ENCODE results near the gene SLC8A1.

Gene SLC8A1

DNA sequence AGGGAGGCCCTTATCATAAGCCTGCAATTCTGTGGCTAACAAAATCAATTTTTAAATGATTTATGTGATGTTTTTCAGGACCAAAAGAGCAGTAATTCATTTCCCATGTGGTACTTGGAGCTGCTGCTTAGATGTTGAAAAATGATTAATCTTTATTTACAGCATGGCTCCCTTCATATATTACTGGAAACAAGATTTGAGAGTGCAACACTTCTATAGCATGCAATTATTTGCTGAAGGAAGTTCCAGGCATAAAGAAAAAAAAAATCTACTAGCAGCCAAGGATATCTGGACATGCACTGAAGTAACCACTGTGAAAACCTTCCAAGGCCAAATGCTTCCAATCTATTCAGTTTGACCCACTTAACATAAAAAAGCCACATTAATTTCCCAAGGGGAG lies 186.3 kb downstream of the SLC8A1 start:
- TF ChIP-seq EZH2 (IDR thresholded peaks at IDR 0.05; ENCODE audit: borderline replicate concordance, low read depth, low read length, severe bottlenecking) = no peak
- TF ChIP-seq, protein P1, sequence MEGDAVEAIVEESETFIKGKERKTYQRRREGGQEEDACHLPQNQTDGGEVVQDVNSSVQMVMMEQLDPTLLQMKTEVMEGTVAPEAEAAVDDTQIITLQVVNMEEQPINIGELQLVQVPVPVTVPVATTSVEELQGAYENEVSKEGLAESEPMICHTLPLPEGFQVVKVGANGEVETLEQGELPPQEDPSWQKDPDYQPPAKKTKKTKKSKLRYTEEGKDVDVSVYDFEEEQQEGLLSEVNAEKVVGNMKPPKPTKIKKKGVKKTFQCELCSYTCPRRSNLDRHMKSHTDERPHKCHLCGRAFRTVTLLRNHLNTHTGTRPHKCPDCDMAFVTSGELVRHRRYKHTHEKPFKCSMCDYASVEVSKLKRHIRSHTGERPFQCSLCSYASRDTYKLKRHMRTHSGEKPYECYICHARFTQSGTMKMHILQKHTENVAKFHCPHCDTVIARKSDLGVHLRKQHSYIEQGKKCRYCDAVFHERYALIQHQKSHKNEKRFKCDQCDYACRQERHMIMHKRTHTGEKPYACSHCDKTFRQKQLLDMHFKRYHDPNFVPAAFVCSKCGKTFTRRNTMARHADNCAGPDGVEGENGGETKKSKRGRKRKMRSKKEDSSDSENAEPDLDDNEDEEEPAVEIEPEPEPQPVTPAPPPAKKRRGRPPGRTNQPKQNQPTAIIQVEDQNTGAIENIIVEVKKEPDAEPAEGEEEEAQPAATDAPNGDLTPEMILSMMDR (IDR thresholded peaks at IDR 0.05; ENCODE audit: borderline replicate concordance, extremely low read depth, low read length, poor library complexity, severe bottlenecking) = no peak
- no peaks in the 10 kb centered on the region for H3K27me3 ChIP-seq (ENCODE audit: insufficient read depth, low read length, poor library complexity)
- ATAC-seq (ENCODE audit: insufficient read depth, low read depth) (no peak), DNase-seq (no peak)
- peaks cover 3% of the 10 kb centered on the region; the same call in 1 of the 2 replicates for H3K36me3 ChIP-seq (ENCODE audit: insufficient read depth, low read length)
- no peaks in the 10 kb centered on the region for H3K79me2 ChIP-seq (ENCODE audit: insufficient read depth, low read length)
- no peak overlapping the region for H3K27ac ChIP-seq (ENCODE audit: low read length)
- no peak overlapping the region for H3K9ac ChIP-seq (ENCODE audit: low read depth, low read length)
- no peaks in the 10 kb centered on the region for H3K9me3 ChIP-seq (ENCODE audit: insufficient read depth, low read length, severe bottlenecking)
- H4K20me1 ChIP-seq (ENCODE audit: insufficient read depth, low read length) = no peaks in the 10 kb centered on the region
- no peak overlapping the region for H2AFZ ChIP-seq (ENCODE audit: low read depth, low read length)
- H3K4me2 ChIP-seq (ENCODE audit: insufficient read depth, low read length) = no peak overlapping the region
- no peaks in the 10 kb centered on the region for H3K4me1 ChIP-seq (ENCODE audit: insufficient read depth, low read length)
- H3K4me3 ChIP-seq (ENCODE audit: low read depth in 1 of 2, low read length in 2 of 2) = no peak overlapping the region

DNA sequence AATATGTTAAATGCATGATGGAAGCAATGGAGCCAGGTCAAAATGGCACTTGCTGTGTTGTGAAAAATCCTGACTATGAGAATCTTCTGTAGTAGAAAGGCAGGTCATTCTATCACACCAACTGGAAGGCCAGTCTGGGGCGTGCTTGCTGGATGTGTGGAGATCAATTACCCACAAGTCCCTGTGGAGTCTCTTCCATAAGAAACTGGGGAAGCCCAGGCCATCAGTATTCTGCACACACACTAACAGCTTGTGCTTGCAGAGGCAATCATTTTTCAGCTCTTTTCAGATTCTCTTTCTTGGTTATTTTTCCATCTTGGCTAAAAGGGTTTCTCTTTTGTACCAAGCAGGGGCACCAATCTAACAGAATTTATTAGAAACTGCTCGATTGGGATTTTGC lies 190.8 kb downstream of the SLC8A1 start:
- no peak for ATAC-seq (ENCODE audit: insufficient read depth, low read depth)
- Histone ChIP-seq H3K9ac (ENCODE audit: low read depth, low read length) (no peak overlapping the region), H3K36me3 (ENCODE audit: insufficient read depth, low read length) (peaks cover 3% of the 10 kb centered on the region; the same call in 1 of the 2 replicates), H2AFZ (ENCODE audit: low read depth, low read length) (no peak overlapping the region), H3K27ac (ENCODE audit: low read length) (no peak overlapping the region), H3K27me3 (ENCODE audit: insufficient read depth, low read length, poor library complexity) (no peaks in the 10 kb centered on the region), H3K4me3 (ENCODE audit: low read depth in 1 of 2, low read length in 2 of 2) (no peak overlapping the region), H3K4me1 (ENCODE audit: insufficient read depth, low read length) (no peaks in the 10 kb centered on the region), H3K9me3 (ENCODE audit: insufficient read depth, low read length, severe bottlenecking) (no peaks in the 10 kb centered on the region), H3K4me2 (ENCODE audit: insufficient read depth, low read length) (no peak overlapping the region), H4K20me1 (ENCODE audit: insufficient read depth, low read length) (no peaks in the 10 kb centered on the region), H3K79me2 (ENCODE audit: insufficient read depth, low read length) (no peaks in the 10 kb centered on the region)
- no peak for TF ChIP-seq EZH2 (IDR thresholded peaks at IDR 0.05; ENCODE audit: borderline replicate concordance, low read depth, low read length, severe bottlenecking)
- TF ChIP-seq, protein P1 (IDR thresholded peaks at IDR 0.05; ENCODE audit: borderline replicate concordance, extremely low read depth, low read length, poor library complexity, severe bottlenecking) = no peak
- no peak for DNase-seq

DNA sequence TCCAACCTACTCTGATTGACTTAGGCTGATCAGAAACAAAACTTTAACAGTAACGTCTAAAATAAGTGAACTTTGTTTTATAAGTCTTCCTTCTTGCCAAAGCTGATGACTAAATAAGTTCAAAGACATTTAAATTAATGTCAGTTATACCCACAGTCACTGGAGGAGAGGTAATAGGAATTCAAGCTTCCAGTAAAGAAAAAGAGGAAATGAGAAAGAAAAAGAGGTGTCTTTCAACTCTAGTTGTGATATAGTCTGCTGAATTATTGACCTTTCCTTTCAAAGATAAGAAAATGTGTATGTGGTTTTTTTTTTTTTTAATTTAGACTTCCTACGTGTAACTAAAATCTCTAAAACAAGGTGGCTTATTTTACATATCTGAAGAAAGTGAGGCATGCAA lies 191.5 kb downstream of the SLC8A1 start:
- no peaks in the 10 kb centered on the region for H3K9me3 ChIP-seq (ENCODE audit: insufficient read depth, low read length, severe bottlenecking)
- H3K4me3 ChIP-seq (ENCODE audit: low read depth in 1 of 2, low read length in 2 of 2) = no peak overlapping the region
- no peak overlapping the region for H3K9ac ChIP-seq (ENCODE audit: low read depth, low read length)
- no peaks in the 10 kb centered on the region for H3K27me3 ChIP-seq (ENCODE audit: insufficient read depth, low read length, poor library complexity)
- DNase-seq (no peak), ATAC-seq (ENCODE audit: insufficient read depth, low read depth) (no peak)
- H3K27ac ChIP-seq (ENCODE audit: low read length) = no peak overlapping the region
- H3K4me1 ChIP-seq (ENCODE audit: insufficient read depth, low read length) = no peaks in the 10 kb centered on the region
- H3K4me2 ChIP-seq (ENCODE audit: insufficient read depth, low read length) = no peak overlapping the region
- no peaks in the 10 kb centered on the region for H3K79me2 ChIP-seq (ENCODE audit: insufficient read depth, low read length)
- no peak for TF ChIP-seq EZH2 (IDR thresholded peaks at IDR 0.05; ENCODE audit: borderline replicate concordance, low read depth, low read length, severe bottlenecking)
- TF ChIP-seq, protein P1 (IDR thresholded peaks at IDR 0.05; ENCODE audit: borderline replicate concordance, extremely low read depth, low read length, poor library complexity, severe bottlenecking) = no peak
- no peaks in the 10 kb centered on the region for H4K20me1 ChIP-seq (ENCODE audit: insufficient read depth, low read length)
- H2AFZ ChIP-seq (ENCODE audit: low read depth, low read length) = no peak overlapping the region
- H3K36me3 ChIP-seq (ENCODE audit: insufficient read depth, low read length) = peaks cover 3% of the 10 kb centered on the region; the same call in 1 of the 2 replicates

DNA sequence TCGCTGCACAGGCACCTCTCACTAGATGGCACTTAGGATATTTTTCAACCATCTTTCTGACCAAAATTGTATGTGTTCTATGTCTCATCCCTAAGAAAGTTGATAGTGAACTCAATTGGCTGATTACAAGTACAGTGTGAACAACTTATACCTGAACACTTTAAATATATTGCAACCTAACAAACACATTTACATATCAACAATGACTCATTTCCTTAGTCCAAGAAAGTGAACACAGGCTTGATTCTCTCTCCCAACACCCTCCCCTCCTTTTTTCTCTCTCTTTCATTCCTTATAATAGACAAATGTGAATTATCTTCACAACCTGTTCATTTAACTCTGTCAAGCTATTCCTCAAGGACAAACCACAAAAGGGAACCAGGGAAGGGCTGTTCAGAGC lies 192.0 kb downstream of the SLC8A1 start:
- no peak for DNase-seq
- no peak overlapping the region for H3K4me3 ChIP-seq (ENCODE audit: low read depth in 1 of 2, low read length in 2 of 2)
- no peak overlapping the region for H2AFZ ChIP-seq (ENCODE audit: low read depth, low read length)
- peaks cover 2% of the 10 kb centered on the region; the same call in 1 of the 2 replicates for H3K36me3 ChIP-seq (ENCODE audit: insufficient read depth, low read length)
- H4K20me1 ChIP-seq (ENCODE audit: insufficient read depth, low read length) = no peaks in the 10 kb centered on the region
- ATAC-seq (ENCODE audit: insufficient read depth, low read depth) = no peak
- H3K79me2 ChIP-seq (ENCODE audit: insufficient read depth, low read length) = no peaks in the 10 kb centered on the region
- H3K4me1 ChIP-seq (ENCODE audit: insufficient read depth, low read length) = no peaks in the 10 kb centered on the region
- no peak overlapping the region for H3K27ac ChIP-seq (ENCODE audit: low read length)
- no peaks in the 10 kb centered on the region for H3K27me3 ChIP-seq (ENCODE audit: insufficient read depth, low read length, poor library complexity)
- no peak overlapping the region for H3K9ac ChIP-seq (ENCODE audit: low read depth, low read length)
- no peaks in the 10 kb centered on the region for H3K9me3 ChIP-seq (ENCODE audit: insufficient read depth, low read length, severe bottlenecking)
- H3K4me2 ChIP-seq (ENCODE audit: insufficient read depth, low read length) = no peak overlapping the region
- TF ChIP-seq, protein P1 (IDR thresholded peaks at IDR 0.05; ENCODE audit: borderline replicate concordance, extremely low read depth, low read length, poor library complexity, severe bottlenecking) = no peak
- TF ChIP-seq EZH2 (IDR thresholded peaks at IDR 0.05; ENCODE audit: borderline replicate concordance, low read depth, low read length, severe bottlenecking) = no peak
